Body of pancreas (tissue), 4 donors: ENCODE measurements around the gene ENPP4. TPM values are rescaled to one million over a fixed set of nuclear protein-coding genes. Genes with fewer than 3 reads are reported as not detected.

Experiments used
- ATAC-seq: fragments of 150-250 bp; one replicate; pipeline ENCODE4 v1.9.1; 2016
- DNase-seq, 4 donors: peaks; one replicate each; pipeline ENCODE4 v3.0.0-alpha.2; 2019
- H3K27ac ChIP-seq, 4 donors: fragments of 200-600 bp; sonication (generic); 1 replicate in 3 of 4; 2 replicates in 1 of 4; pipeline versions ENCODE4 v1.5.1 to v1.6.1; 2016 to 2019; ENCODE audit warnings: mild to moderate bottlenecking in 1 of 4, mixed read lengths in 1 of 4, moderate library complexity in 1 of 4
- H3K27me3 ChIP-seq, 2 donors: fragments of 200-600 bp; sonication (generic); one replicate each; pipeline ENCODE4 v1.6.0; 2016; ENCODE audit warnings: mild to moderate bottlenecking in 1 of 2
- H3K36me3 ChIP-seq, 2 donors: fragments of 200-600 bp; sonication (generic); replicated peaks in 1 of 2; 2 replicates each; pipeline ENCODE4 v1.5.1; 2016; ENCODE audit warnings: low read depth in 2 of 2; ENCODE audit not compliant: insufficient read depth in 1 of 2
- H3K4me1 ChIP-seq: fragments of 200-600 bp; sonication (generic); one replicate; pipeline ENCODE4 v1.6.0; 2016
- H3K4me3 ChIP-seq, 2 donors: fragments of 200-600 bp; sonication (generic); 1 replicate in 1 of 2; 2 replicates in 1 of 2; pipeline ENCODE4 v1.5.1; 2016 to 2019
- H3K9me3 ChIP-seq, 3 donors: fragments of 200-600 bp; sonication (generic); 1 replicate in 2 of 3; 2 replicates in 1 of 3; pipeline ENCODE4 v1.5.1; 2016
- POLR2A ChIP-seq, 3 donors: fragments of 450-650 bp; IDR thresholded peaks; one replicate each; pipeline ENCODE4 v1.6.1; 2016; ENCODE audit warnings: antibody characterized with exemption in 3 of 3, mild to moderate bottlenecking in 2 of 3
- WGBS, 2 donors: methylation state at CpG; one replicate each; pipeline ENCODE4 v1.1.5; 2017; 5-methylcytosine and 5-hydroxymethylcytosine counted together
- intact Hi-C: fragments of 100-400 bp; cut with DNase I; formaldehyde crosslinking; loops from one replicate; pipeline ENCODE4 v1.15.1; 2023
- total RNA-seq, 2 donors: library from RNA; depleted of rRNA; stranded (reverse); fragments of >200 nt; gene quantifications; one replicate each; pipeline ENCODE4 v1.1.0, GENCODE V29; 2016
- TF ChIP-seq, protein P1 (sequence below), 7 experiments: fragments of 450-650 bp in 4 of 7; fragments of 200-600 bp in 3 of 7; sonication (generic) in 3 of 7; IDR thresholded peaks; one replicate each; pipeline ENCODE4 v1.5.1; 2016 to 2019; ENCODE audit warnings: antibody characterized with exemption in 7 of 7

The ENPP4 gene
- total RNA-seq, 2 donors from 2014 or later: 5.9 to 9.9 TPM

DNA sequence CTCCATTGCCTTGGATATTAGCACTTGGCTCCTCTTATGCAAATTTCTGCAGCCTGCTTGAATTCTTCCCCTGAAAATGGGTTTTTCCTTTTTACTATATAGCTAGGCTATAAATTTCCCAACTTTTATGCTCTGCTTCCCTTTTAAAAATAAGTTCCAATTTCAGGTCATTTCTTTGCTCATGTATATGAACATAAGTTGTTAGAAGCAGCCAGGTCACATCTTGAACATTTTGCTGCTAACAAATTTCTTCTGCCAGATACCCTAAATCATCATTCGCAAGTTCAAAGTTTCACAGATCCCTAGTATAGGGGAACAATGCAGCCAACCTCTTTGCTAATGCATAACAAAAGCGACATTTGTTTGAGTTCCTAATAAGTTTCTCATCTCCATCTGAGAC is 34.5 kb upstream of the ENPP4 start:
- Histone ChIP-seq H3K27ac (no peak overlapping the region), H3K27me3 (no peaks in the 10 kb centered on the region), H3K4me3 (no peak overlapping the region), H3K36me3 (no peaks in the 10 kb centered on the region), H3K9me3 (no peaks in the 10 kb centered on the region), H3K4me1 (peaks cover 13% of the 10 kb centered on the region)
- no peak for ATAC-seq
- intact Hi-C loops: loop anchor here (10.0 kb wide), 1 partner anchor 90 kb away; no protein-coding TSS in a partner anchor
- no peak for DNase-seq
- TF ChIP-seq POLR2A (IDR thresholded peaks at IDR 0.05): no peak
- TF ChIP-seq, protein P1, sequence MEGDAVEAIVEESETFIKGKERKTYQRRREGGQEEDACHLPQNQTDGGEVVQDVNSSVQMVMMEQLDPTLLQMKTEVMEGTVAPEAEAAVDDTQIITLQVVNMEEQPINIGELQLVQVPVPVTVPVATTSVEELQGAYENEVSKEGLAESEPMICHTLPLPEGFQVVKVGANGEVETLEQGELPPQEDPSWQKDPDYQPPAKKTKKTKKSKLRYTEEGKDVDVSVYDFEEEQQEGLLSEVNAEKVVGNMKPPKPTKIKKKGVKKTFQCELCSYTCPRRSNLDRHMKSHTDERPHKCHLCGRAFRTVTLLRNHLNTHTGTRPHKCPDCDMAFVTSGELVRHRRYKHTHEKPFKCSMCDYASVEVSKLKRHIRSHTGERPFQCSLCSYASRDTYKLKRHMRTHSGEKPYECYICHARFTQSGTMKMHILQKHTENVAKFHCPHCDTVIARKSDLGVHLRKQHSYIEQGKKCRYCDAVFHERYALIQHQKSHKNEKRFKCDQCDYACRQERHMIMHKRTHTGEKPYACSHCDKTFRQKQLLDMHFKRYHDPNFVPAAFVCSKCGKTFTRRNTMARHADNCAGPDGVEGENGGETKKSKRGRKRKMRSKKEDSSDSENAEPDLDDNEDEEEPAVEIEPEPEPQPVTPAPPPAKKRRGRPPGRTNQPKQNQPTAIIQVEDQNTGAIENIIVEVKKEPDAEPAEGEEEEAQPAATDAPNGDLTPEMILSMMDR (IDR thresholded peaks at IDR 0.05): no peak
- WGBS, 2 donors: 96 to 97% methylated on average over 2 of the region's 2 CpGs

DNA sequence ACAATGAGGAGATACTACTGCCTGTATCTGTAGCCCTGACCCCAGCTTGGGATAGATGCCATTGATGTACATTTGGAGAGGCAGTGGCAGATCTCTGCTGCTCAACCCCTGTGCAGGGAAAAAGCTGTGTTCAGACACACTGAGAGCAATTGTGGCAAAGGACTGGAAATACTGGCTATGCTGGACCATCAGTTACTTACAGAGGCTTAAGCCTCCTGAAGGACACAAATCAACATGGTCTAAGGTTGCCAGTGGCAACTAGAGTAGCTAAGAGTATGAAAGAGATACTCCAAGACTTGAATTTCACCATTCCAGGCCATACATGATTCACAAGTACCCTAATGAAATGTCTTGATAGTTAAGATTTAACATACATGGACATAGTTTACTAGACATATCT is 32.4 kb upstream of the ENPP4 start:
- no peak for DNase-seq
- Histone ChIP-seq H3K36me3 (no peaks in the 10 kb centered on the region), H3K27ac (no peak overlapping the region), H3K4me3 (no peak overlapping the region), H3K4me1 (peaks cover 13% of the 10 kb centered on the region), H3K27me3 (no peaks in the 10 kb centered on the region), H3K9me3 (no peaks in the 10 kb centered on the region)
- TF ChIP-seq, protein P1 (IDR thresholded peaks at IDR 0.05): no peak
- no peak for TF ChIP-seq POLR2A (IDR thresholded peaks at IDR 0.05)
- intact Hi-C loops: loop anchor here (10.0 kb wide), 1 partner anchor 87 kb away; no protein-coding TSS in a partner anchor
- no peak for ATAC-seq

DNA sequence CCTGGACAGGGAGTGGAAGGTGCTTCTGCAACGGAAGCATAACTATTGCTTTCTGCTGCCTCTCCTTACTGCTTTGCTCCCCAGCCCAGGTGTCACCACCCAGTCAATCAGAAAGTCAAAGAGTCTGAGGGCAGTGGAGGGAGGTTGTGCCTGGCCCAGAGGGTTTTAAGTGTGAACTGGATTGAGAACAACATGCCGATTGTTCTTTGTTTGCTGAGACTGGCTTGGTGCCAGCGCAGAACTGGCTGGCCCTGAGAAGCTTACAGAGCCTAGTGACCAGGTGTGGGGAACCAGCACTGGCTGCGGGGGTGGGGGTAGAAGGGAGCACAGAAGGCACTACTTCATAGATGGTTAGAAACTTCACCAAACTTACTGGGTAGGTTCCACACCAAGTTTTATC is 31.1 kb upstream of the ENPP4 start:
- Histone ChIP-seq H3K4me3 (no peak overlapping the region), H3K27me3 (no peaks in the 10 kb centered on the region), H3K36me3 (no peaks in the 10 kb centered on the region), H3K9me3 (no peaks in the 10 kb centered on the region), H3K27ac (peak overlapping the region in 3 of 4 donors; percentile 42 to 76 (median 46)), H3K4me1 (peaks cover 13% of the 10 kb centered on the region)
- DNase-seq (peak; percentile 83 to 90 (median 84)), ATAC-seq (peak; percentile 95)
- TF ChIP-seq, protein P1 (IDR thresholded peaks at IDR 0.05): no peak
- no peak for TF ChIP-seq POLR2A (IDR thresholded peaks at IDR 0.05)
- intact Hi-C loops: loop anchor here (10.0 kb wide), 1 partner anchor 86 kb away; no protein-coding TSS in a partner anchor
- WGBS, 2 donors: 12 to 16% methylated on average over 4 of the region's 4 CpGs

DNA sequence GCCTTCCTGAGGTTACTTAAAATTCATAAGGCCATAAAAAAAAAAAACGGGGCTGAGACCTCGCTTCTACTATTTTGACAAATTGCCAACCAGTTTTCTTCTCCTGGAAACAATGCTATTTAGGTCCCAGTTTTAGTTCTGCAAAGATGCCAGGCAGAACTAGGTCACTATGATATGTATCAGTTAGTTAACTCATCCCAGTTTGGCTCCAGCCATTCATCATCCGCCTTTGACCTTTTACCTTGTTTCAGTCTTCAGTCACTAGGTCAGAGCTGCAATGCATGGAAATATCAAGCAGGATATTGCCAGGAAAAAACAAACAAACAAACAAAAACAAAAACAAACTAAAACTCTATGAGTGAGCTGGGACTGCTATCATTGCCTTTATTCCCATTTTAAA is 29.8 kb upstream of the ENPP4 start:
- no peaks in the 10 kb centered on the region for H3K36me3 ChIP-seq

More for the DNA sequence above, 29.8 kb upstream of the ENPP4 start:
- peak overlapping the region in 3 of 4 donors; percentile 14 to 42 (median 16) for H3K27ac ChIP-seq
- ATAC-seq (no peak), DNase-seq (no peak)
- TF ChIP-seq POLR2A (IDR thresholded peaks at IDR 0.05): no peak
- TF ChIP-seq, protein P1 (IDR thresholded peaks at IDR 0.05): no peak
- 61 to 69% methylated on average over 3 of the region's 3 CpGs for WGBS, 2 donors
- no peaks in the 10 kb centered on the region for H3K27me3 ChIP-seq
- H3K4me1 ChIP-seq: peaks cover 13% of the 10 kb centered on the region
- intact Hi-C loops: loop anchor here (10.0 kb wide), 1 partner anchor 85 kb away; no protein-coding TSS in a partner anchor
- no peaks in the 10 kb centered on the region for H3K9me3 ChIP-seq
- H3K4me3 ChIP-seq: no peak overlapping the region
